Iris pigment epithelial cell (primary cell): Measurements from ENCODE around the gene ASPN.

ENCODE experiments used
- DNase-seq: peaks from one replicate; pipeline ENCODE4 v3.0.0-alpha.2; 2011; ENCODE audit warnings: low read depth

The ASPN gene

DNA sequence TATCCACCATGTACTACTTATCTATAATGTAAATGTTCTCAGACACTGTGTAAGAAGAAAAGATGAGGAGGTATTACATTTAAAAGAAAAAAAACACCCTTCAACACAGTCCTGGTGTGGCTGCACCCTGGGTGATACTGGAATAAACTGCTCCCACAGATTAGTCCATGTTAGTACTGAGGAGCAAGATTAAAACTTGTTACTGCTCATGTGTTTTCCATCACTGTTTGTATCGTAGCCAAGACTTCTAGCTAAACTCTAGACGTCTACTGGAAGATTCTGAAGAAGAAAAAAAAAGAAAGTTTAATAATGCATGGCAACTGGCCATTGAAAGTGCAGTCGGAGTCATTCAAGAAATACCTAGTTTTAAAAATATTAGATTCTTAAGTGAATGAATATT, at the start of gene ASPN:
ASPN (minus strand) TSS at position 178 of the 400 bp plus-strand sequence.
- peak; percentile 81 for DNase-seq

DNA sequence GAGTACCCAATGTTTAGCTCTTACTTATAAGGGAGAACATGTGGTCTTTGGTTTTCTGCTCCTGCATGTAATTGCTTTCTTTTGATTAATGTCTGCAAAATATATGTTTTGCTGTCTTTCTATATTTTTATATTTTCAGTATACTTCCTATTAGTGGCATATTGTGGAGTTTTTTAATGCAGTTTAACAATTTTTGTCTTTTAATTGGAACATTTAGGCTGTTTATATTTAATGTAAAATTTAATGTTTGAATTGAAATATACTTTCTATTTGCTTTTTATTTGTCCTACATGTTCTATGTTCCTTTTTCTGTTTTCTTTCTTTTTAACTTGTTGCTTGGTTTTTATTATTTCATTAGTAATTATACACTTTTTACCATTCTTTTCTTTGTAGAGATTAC, 48.6 kb upstream of the ASPN start:
- no peak for DNase-seq

DNA sequence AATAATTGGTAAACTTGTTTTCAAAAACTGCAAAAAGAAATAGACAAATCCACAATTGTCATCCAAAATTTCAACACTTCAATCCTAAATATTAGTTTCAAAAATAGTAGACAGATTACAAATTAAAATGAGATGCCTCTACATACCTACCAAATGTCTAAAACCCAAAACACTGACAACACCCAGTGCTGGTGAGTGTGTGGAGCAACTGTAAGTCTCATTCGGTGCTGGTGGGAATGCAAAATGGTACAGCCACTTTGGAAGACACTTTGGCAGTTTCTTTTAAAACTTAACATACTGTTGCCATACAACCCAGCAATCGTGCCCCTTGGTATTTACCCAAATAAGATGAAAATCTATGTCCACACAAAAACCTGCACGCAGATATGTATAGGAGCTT, 46.8 kb upstream of the ASPN start:
- DNase-seq = no peak

DNA sequence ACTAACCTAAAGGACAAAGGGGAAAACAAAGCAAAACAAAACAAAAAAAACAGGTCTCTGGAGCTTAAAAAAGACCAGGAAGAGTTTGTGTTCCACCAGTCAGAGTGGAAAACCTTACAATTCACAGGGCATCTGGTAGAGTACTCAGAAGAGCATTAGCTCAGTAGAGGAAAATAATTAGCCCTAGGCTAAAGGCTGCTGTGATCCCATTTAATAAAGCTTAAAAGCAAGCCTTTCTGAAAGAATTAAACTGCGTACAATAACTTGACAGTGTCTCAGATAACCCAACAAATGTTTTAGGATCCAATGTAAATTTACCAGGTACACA, 46.2 kb upstream of the ASPN start:
- no peak for DNase-seq

DNA sequence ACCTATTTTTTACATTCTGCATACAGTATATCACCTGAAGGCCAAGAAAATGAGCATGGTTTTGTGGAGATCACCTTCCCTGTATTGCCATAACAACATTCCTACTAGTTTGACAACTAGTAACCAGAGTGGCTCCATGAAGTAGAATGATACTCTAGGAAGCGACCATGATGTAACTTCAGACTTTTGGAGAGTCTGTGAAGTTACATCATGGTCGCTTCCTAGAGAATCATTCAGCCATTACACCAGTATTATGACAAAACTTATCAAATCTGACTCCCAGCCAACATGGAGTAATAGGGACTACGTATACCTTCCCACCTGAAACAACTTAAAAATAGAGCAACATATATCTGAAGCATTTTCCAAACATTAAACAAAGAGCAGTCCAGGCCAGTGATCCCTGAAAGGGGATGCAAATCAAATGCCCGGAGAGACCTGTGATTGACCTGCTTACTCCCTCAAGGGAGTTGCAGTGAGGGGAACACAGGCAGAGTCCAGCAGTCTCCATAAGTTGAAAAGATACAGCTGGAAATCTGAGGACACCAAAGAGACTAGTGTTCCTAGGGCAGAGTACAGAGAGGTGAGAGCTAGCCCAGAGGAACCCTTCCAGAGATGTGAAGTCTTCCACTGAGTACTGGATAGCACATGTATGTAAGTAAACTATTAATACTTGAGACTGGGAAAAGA, 45.7 kb upstream of the ASPN start:
- DNase-seq = no peak

DNA sequence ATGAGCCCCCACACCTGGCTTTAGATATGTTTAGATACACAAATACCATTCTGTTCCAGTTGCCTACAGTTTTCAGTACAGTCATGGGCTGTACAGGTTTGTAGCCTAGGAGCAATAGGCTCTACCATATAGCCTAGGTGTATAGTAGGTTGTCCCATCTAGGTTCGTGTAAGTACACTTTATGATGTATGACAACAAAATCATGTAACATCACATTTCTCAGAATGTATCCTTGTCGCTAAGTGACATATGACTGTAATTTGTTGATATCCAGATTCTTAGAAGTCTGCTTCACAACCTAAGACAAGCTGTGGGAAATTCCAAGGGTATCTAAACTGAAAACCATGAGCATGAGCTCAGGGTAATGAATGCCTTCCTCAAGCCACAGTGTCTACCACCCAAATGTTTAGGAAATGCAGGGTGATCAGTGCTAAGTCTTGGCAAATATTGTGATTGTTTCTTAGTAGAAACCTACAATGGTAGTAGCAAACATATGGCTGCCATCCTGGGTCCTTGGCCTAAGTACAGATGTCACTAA, 45.1 kb upstream of the ASPN start:
- no peak for DNase-seq

DNA sequence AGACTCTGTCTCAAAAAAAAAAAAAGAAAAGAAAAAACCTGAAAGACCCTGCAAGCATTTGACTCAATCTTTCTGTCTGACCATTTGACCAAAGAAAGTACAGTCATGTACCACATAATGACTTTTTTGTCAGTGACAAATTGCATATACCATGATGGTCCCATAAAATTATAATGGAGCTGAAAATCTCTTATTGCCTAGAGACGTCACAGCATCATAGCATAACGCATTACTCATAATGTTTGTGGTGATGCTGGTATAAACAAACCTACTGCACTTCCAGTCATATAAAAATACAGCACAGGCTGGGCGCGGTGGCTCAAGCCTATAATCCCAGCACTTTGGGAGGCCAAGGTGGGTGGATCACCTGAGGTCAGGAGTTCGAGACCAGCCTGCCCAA, 43.0 kb upstream of the ASPN start:
- DNase-seq = peak; percentile 31

DNA sequence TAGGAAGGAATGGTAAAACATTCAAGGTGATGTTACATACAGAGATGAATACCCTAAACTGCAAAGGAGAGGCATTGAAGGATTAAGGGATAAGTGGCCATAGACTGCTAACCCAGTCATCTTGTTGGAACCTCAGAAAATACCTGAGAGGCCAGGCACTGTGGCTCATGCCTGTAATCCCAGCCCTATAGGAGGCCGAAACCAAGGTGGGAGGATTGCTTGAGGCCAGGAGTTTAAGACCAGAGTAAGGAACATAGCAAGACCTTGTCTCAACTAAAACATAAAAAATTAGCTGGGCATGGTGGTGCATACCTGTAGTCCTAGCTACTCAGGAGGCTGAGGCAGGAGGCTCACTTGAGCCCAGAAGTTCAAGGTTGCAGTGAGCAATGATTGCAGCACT, 42.6 kb upstream of the ASPN start:
- no peak for DNase-seq

DNA sequence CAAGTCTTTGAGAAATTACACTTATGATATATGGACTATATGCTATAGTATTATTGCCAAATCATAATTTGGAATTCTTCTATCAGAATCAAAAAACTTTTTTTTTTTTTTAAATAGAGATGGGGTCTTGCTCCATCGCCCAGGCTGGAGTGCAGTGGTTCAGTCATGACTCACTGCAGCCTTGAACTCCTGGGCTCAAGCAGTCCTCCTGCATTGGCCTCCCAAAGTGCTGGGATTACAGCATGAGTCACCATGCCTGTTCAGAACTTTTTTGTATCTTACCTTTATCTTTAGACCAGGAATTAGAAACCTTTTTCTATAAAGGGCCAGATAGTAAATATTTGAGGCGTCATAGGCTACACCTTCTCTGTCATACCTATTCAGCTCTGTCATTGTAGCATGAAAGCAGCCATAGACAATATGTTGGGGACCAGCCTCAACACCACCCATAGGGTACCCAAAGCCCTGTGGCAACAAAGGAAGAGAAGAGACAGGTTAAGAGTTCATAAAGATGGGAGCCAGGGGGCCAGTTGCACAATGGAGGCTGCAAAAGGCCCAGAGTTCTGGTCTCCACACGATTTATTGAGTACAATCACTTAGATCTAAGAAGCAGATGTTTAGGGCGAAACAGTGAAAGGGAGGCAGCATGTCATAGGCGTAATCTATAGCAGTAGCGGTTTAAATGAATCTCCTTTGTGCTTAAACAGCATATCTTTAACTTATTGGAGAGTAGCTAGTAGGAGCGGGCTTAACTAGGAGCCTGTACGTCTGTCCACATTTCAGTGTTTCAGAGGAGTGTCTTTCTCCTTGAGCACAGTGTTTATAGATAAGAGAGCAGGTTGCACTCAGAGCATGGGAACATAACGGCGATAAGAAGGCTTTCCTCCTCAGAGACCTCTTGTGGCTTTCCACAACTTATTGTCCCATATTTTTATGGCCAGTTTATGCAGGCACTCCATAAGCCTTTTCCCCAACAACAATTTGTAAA, 41.0 kb upstream of the ASPN start:
- peak; percentile 24 for DNase-seq

DNA sequence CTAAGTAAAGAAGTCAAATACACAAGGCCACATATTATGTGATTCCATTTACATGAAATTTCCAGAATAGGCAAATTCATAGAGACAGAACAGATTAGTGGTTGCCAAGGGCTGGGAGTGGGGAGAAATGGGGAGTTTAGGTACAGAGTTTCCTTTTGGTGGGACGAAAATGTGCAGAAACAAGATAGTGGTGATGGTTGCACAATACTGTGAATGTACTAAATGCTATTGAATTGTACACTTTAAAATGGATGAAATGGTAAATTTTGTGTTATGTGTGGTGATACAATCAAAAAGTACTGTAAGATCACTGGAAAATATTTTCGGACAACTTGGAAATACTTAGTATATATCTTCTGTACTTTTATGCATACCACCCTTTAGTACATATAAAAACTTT, 38.5 kb upstream of the ASPN start:
- DNase-seq = no peak

DNA sequence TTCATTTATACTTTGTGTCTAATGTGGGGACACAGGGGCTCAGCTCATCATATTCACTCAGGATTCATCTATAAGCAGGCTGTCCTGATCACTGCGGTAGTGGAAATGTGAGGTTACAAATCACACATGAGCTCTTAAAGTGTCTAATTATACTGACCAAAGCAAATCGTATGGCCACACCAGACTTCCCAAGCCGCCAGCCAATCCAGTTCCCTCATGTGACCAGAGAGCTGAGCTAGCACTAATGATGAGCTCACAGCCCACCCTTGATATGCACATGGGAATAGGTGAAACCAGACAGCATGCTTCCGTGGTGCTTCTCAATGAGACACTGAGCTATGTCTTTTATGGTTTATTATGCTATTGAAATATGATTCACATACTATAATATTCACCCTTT, 35.9 kb upstream of the ASPN start:
- no peak for DNase-seq

DNA sequence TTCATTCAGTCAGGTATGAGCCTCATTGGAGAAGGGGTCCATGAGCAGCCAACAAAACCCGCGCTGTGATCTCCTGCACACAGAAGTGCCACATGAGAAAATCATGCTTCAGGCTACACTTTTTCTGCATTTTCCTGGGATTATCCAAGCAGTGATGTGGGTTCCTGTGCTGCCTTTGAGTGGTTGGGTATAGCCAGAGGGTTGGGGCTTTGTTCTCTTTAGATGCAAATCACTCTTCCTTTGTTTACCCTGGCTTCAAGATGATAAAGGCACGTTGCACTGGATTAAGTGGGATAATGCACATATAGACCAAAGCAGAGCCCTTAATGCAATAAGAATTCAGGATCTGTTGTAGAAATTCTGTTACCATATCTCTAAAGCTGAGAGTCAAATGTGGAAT, 34.7 kb upstream of the ASPN start:
- DNase-seq = no peak

DNA sequence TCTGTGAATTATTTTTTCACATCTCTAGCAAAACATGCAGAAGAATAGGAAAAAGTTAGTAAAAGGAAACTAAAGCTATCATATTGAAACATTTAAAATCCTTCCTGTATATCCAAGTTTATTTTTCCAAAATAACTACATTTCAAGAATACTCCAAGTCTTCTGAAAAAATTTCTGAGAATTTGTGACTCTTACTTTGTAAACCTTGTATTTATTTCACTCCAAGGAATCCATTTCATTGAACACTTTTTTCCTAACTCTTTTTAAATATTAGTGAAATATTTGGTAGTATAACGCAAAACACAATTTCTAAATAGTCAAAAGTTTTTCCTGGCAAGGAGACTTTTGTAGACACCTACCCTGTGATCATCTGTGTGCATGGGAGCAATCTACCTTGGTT, 34.2 kb upstream of the ASPN start:
- DNase-seq = no peak

DNA sequence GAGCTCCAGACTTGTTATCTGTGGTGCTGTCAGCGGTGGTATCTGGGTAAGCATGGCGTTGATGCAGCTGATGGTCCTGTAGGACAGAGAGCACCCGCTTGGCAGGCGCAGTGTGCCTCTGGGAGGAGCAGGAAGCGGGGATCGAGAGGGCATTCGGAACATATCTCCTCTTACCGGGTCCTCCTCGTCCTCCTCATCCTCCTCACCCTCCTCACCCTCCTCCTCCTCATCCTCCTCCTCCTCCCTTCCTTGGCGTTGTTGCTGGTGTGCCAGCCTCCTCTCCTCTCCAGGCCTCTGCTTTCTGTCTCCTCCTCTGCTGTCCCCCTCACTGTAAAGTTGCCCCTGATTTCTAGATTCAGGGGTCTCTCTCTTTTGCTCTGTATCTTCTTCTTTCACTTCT, 32.3 kb upstream of the ASPN start:
- no peak for DNase-seq

DNA sequence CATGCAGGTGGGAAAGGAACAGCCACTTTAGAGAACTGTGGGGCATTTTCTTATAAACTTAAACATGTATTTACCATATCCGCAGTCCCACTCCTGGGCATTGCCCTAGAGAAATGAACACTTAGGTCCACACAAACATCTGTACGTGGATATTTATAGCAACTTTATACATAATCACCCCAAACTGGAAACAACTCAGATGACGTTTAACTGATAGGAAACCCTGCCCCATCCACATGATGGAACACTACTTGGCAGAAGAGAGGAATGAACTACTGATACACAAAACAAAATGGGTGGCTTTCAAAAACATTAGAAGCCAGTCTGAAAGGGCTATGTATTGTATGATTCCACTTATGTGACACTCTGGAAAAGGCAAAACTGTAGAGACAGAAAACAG, 31.0 kb upstream of the ASPN start:
- no peak for DNase-seq

DNA sequence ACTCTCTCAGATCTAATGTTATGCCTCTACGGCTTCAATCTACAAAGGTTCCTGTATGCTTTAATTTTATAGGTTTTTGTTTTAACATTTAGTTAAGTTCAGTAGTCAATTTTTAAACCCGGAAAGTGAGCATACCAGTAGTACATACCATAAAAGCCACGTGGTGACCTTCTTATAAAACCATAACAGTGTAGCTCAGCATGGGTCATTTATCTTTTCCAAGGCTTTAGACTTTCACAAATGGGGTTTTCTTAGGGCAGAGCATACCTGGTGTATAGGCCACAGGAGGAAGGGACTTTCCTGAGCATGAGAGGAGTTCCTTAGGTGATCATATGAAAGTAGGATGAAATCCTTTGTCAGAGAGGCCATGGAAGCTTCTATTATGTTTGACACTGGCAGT, 30.3 kb upstream of the ASPN start:
- peak; percentile 67 for DNase-seq

DNA sequence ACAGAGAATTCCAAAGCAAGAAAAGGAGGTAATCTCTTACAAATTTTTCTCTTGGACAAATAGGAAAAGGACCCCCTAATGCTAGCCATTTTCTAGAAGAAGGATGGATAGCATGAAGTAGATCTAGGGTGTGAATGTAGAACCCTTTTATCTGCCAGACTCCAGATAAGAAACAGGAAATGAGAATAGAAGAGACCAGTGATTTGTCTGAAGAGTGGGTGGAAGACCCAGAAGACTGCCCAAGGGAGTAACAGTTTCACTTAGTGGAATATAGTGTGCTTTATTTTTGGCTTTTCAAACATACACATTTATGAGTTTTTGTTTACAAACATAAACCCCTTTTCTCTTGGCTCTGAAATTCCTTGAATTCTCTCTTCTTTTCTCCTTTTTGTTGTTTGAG, 28.4 kb upstream of the ASPN start:
- no peak for DNase-seq

DNA sequence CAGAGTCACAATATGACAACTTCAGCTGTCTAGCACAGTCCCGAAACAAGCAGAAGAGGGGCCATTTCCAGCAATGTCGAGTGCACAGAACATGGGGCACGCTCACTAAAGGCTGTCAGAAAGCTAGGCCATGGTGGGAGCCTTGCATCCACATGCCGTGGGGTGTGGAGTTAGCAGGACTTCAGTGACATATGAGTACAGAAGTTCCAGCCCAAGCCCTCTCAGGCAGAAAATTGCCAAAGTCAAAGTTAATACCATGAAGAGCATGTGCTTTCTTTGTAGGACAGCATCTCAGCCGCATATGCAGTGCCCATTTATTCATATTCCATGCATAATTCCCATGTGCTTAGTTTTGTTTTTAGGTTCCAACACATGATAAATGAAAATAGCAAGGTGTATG, 26.7 kb upstream of the ASPN start:
- DNase-seq = no peak

DNA sequence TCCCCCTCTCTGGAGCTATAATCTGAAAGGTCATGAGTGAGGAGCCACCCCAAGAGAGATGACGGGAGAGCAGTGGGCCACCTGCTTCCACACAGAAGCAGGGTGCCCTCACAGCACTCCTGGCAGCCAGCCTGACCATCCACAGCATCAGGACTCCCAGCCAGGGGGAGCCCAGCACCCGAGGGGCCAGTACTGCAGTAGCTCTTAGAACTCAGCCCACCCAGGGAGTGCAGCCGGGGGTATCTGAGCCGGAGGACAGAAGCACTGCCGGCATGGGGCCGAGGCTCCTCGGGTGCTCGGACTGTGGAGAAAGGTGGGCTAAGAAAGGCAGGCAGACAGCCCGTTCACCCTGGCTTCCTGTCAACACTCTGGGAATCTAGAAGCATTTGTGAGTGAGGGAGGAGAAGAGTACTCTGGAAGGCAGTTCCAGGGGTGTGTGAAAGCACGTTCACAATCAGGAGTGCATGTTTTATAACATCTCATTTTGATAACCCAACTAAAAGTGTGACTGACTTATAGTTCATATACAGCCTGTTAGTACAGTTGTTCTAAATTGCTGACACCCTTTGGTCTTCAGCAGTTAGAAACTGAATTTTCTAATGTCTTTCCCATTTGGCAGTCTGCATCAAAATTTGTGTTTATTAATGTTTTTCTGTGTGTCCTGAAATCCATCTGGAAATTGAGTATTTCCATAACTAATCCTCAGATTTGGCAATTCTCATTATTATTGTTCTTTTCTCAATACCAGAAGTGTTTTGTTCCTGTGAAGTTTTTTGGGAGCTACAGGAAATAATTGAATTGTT, 25.9 kb upstream of the ASPN start:
- no peak for DNase-seq

DNA sequence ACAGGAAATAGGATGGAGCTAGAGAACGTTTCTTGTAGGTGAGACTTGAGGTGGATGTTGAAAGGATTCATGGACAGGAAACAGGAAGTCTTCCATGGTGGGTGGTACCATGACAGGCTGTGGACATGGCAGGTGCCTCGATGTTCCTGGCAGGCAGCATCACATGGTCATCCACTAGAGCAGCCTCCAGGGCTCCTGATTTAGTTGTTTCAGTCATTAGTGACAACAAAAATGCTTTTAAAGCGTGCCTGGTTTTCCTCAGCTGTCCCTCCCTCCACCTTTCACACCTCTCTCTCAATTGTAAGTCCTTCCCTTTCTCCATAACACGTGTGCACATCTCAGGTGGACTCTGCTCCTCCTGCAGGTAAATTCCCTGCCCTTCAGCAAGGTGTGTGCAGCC, 25.2 kb upstream of the ASPN start:
- no peak for DNase-seq

DNA sequence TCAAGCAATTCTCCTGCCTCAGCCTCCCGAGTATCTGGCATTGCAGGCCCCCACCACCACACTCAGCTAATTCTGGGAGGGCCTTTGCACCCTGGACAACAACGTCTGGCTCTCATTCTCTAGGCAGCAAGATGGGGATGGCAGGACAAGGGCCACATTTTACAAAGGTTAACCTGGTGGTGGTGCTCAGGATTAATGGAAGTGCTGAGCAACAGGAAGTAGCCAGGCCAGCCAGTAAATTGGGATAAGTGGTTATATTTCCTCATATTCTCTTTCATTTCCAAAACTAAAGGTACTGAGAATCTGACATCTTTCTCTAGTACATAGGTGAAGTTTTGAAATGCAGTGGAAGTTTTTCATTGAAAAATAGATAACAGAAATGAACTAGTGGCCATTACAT, 24.7 kb upstream of the ASPN start:
- DNase-seq = no peak

DNA sequence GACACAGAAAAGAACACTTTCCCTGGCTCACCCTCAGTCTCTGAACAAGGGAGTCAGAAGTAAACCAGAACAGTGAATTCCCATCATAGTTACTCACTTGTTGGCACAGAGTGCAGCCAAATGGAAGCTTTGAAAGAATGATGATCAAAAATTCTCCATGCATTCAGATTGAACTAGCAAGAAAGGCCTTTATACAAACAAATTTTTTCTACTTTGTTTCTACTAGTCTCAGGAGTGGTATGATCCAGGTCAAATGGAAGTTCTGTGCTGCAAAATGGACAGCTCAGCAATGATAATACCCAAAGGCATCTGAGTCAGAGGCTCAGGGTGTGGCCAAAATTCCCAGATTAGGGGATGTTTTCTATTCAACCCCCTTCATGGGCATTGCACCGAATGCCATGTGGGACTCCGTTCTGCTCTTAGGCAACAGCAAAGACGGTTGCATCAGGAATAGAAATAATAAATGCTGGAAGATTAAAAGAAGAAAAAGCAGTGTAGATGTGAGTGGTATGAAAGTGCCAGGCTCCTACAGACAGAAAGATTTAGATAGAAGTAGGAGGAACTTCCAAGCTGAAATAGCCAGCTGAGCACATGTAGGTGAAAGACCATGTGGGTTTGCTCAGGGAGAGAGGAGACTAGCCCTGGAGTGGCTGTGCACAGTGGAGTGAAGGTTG, 24.0 kb upstream of the ASPN start:
- peak; percentile 89 for DNase-seq
